OCI-LY3 (cell line): ENCODE data around the gene PALS2.

Experiments used
- H2AFZ ChIP-seq: fragments of 200-600, 300-600 bp; shearing (Covaris generic); 2 replicates; pipeline ENCODE4 v1.6.0; 2014; ENCODE audit warnings: antibody characterized with exemption, low read depth, low read length
- H3K27ac ChIP-seq: fragments of 200-600, 300-600 bp; sonication (generic); 2 replicates; pipeline ENCODE4 v1.5.1; 2014; ENCODE audit warnings: mild to moderate bottlenecking, low read length, moderate library complexity, mixed read lengths
- H3K27me3 ChIP-seq: fragments of 200-600, 300-600 bp; sonication (generic); 2 replicates; pipeline ENCODE4 v1.6.1; 2014; ENCODE audit warnings: low read depth, low read length, mixed read lengths
- H3K36me3 ChIP-seq: fragments of 200-600, 300-600 bp; sonication (generic); replicated peaks from 2 replicates; pipeline ENCODE3; 2014; ENCODE audit warnings: low read depth, low read length, mixed read lengths
- H3K4me1 ChIP-seq: fragments of 300-600, 200-600 bp; sonication (generic); 2 replicates; pipeline ENCODE4 v1.6.1; 2014; ENCODE audit warnings: low read length, mixed read lengths
- H3K4me2 ChIP-seq: fragments of 200-600, 300-600 bp; sonication (generic); 2 replicates; pipeline ENCODE4 v1.6.1; 2014; ENCODE audit warnings: low read length, mixed read lengths
- H3K4me3 ChIP-seq: fragments of 300-600, 200-600 bp; sonication (generic); 2 replicates; pipeline ENCODE4 v1.5.1; 2014; ENCODE audit warnings: antibody characterized with exemption, mild to moderate bottlenecking, low read length, moderate library complexity
- H3K79me2 ChIP-seq: fragments of 300-600, 200-600 bp; shearing (Covaris generic); 2 replicates; pipeline ENCODE4 v1.6.1; 2014; ENCODE audit warnings: mild to moderate bottlenecking, low read length, mixed read lengths
- H3K9ac ChIP-seq: fragments of 300-600, 200-600 bp; shearing (Covaris generic); 2 replicates; pipeline ENCODE4 v1.6.0; 2014; ENCODE audit warnings: mild to moderate bottlenecking, low read length, moderate library complexity
- H3K9me3 ChIP-seq: fragments of 200-600, 300-600 bp; shearing (Covaris generic); 2 replicates; pipeline ENCODE4 v1.6.1; 2014; ENCODE audit warnings: low read length, mixed read lengths; ENCODE audit not compliant: insufficient read depth
- H4K20me1 ChIP-seq: fragments of 200-600, 300-600 bp; sonication (generic); 2 replicates; pipeline ENCODE4 v1.6.1; 2016; ENCODE audit warnings: low read length, mixed read lengths; ENCODE audit not compliant: insufficient read depth
- CTCF ChIP-seq: fragments of 200-600, 300-600 bp; sonication (generic); IDR thresholded peaks from 2 replicates; pipeline ENCODE4 v1.5.1; 2014; ENCODE audit warnings: antibody characterized with exemption, low read length, low read depth
- EZH2phosphoT487 ChIP-seq: fragments of 200-600 bp; shearing (Covaris generic); IDR thresholded peaks from 2 replicates; pipeline ENCODE4 v1.6.1; 2018; ENCODE audit warnings: antibody characterized with exemption, mixed run types, low read depth

PALS2 gene

GRCh38 chr7:24608504-24608903 is 35.3 kb downstream of the PALS2 start:
- H4K20me1 ChIP-seq, result no peaks in the 10 kb centered on the region
- H3K79me2 ChIP-seq, result peaks cover 4% of the 10 kb centered on the region; the same call in 1 of the 2 replicates
- H3K27me3 ChIP-seq, result no peaks in the 10 kb centered on the region
- no peak overlapping the region for H3K27ac ChIP-seq
- no peaks in the 10 kb centered on the region for H3K9me3 ChIP-seq
- no peaks in the 10 kb centered on the region for H3K36me3 ChIP-seq
- TF ChIP-seq CTCF (no peak), EZH2phosphoT487 (no peak)
- no peak overlapping the region for H3K9ac ChIP-seq
- no peak overlapping the region for H2AFZ ChIP-seq
- H3K4me2 ChIP-seq, result no peak overlapping the region
- peaks cover 7% of the 10 kb centered on the region for H3K4me1 ChIP-seq
- H3K4me3 ChIP-seq, result no peak overlapping the region

- Histone ChIP-seq H2AFZ (no peak overlapping the region), H3K4me3 (no peak overlapping the region), H3K36me3 (no peaks in the 10 kb centered on the region), H3K4me1 (peaks cover 7% of the 10 kb centered on the region), H3K27ac (no peak overlapping the region), H3K27me3 (no peaks in the 10 kb centered on the region), H4K20me1 (no peaks in the 10 kb centered on the region), H3K9ac (no peak overlapping the region), H3K9me3 (no peaks in the 10 kb centered on the region), H3K4me2 (no peak overlapping the region), H3K79me2 (peaks cover 9% of the 10 kb centered on the region; the same call in 1 of the 2 replicates)
- TF ChIP-seq EZH2phosphoT487, result no peak
- TF ChIP-seq CTCF, result no peak
Measured at GRCh38 chr7:24609059-24609458, 35.8 kb downstream of the PALS2 start.

- Histone ChIP-seq H3K79me2 (peaks cover 9% of the 10 kb centered on the region; the same call in 1 of the 2 replicates), H3K36me3 (no peaks in the 10 kb centered on the region), H2AFZ (no peak overlapping the region), H3K4me1 (peaks cover 7% of the 10 kb centered on the region), H3K27me3 (no peaks in the 10 kb centered on the region), H3K4me2 (no peak overlapping the region), H3K4me3 (no peak overlapping the region), H4K20me1 (no peaks in the 10 kb centered on the region), H3K27ac (no peak overlapping the region), H3K9ac (no peak overlapping the region), H3K9me3 (no peaks in the 10 kb centered on the region)
- TF ChIP-seq EZH2phosphoT487, result no peak
- TF ChIP-seq CTCF, result no peak
Measured at GRCh38 chr7:24609570-24609969, 36.3 kb downstream of the PALS2 start.

GRCh38 chr7:24611130-24611529 is 37.9 kb downstream of the PALS2 start:
- TF ChIP-seq EZH2phosphoT487, result no peak
- no peak for TF ChIP-seq CTCF

More at GRCh38 chr7:24611130-24611529, 37.9 kb downstream of the PALS2 start:
- no peak overlapping the region for H3K27ac ChIP-seq
- H4K20me1 ChIP-seq, result no peaks in the 10 kb centered on the region
- H3K9ac ChIP-seq, result no peak overlapping the region
- no peaks in the 10 kb centered on the region for H3K36me3 ChIP-seq
- H2AFZ ChIP-seq, result no peak overlapping the region
- H3K79me2 ChIP-seq, result peaks cover 9% of the 10 kb centered on the region; the same call in 1 of the 2 replicates
- H3K9me3 ChIP-seq, result no peaks in the 10 kb centered on the region
- H3K27me3 ChIP-seq, result no peaks in the 10 kb centered on the region
- H3K4me1 ChIP-seq, result peaks cover 7% of the 10 kb centered on the region
- no peak overlapping the region for H3K4me2 ChIP-seq
- no peak overlapping the region for H3K4me3 ChIP-seq
